PC-3 (cell line): ENCODE results near the gene LINGO1. TPM values are rescaled to one million over a fixed set of nuclear protein-coding genes. Genes with fewer than 3 reads are reported as not detected.

ENCODE experiments used
- ATAC-seq: fragments of 200-7000 bp; cut with Tn5 transposase; 2 replicates; pipeline ENCODE4 v1.9.1; 2020; ENCODE audit warnings: mild to moderate bottlenecking, moderate library complexity
- BruUV-seq: library from RNA; stranded (reverse); fragments of 400-500 nt; replicated peaks from 2 replicates; lab custom pipeline; 2021; lab: Mats Ljungman, UMichigan
- CTCF ChIA-PET: fragments of 300-600 bp; sonication (Branson Sonifier 250); formaldehyde crosslinking; loops from one replicate; lab custom pipeline; 2022; ENCODE audit warnings: antibody characterized with exemption; lab: Charles Lee
- POLR2A ChIA-PET: fragments of 300-600 bp; sonication (Branson Sonifier 250); formaldehyde crosslinking; loops from one replicate; lab custom pipeline; 2022; ENCODE audit warnings: antibody characterized with exemption; ENCODE audit not compliant: unreplicated experiment; lab: Charles Lee
- DNase-seq: peaks from one replicate; pipeline ENCODE4 v3.0.0-alpha.2; 2015
- H2AFZ ChIP-seq: fragments of 300-600 bp; sonication (generic); 2 replicates; pipeline ENCODE4 v1.6.0; 2016; ENCODE audit warnings: antibody characterized with exemption, low read length
- H3F3A ChIP-seq: fragments of 300-600 bp; sonication (generic); one replicate; pipeline ENCODE4 v1.6.0; 2017; ENCODE audit warnings: antibody characterized with exemption, low read length, control low read depth, mild to moderate bottlenecking; ENCODE audit not compliant: unreplicated experiment
- H3K27ac ChIP-seq: fragments of 300-600 bp; sonication (generic); 2 replicates; pipeline ENCODE4 v1.5.1; 2016; ENCODE audit warnings: mild to moderate bottlenecking, low read length
- H3K27me3 ChIP-seq: fragments of 300-600 bp; sonication (generic); 2 replicates; pipeline ENCODE4 v1.6.1; 2016; ENCODE audit warnings: low read length, mixed read lengths
- H3K36me3 ChIP-seq: fragments of 300-600 bp; sonication (generic); 2 replicates; pipeline ENCODE4 v1.6.1; 2016; ENCODE audit warnings: low read depth, mixed run types, low read length, mixed read lengths
- H3K4me1 ChIP-seq: fragments of 300-600 bp; sonication (generic); 2 replicates; pipeline ENCODE4 v1.5.1; 2016; ENCODE audit warnings: low read length; ENCODE audit not compliant: insufficient read depth
- H3K4me2 ChIP-seq: fragments of 300-600 bp; sonication (generic); 2 replicates; pipeline ENCODE4 v1.6.0; 2016; ENCODE audit warnings: low read length
- H3K4me3 ChIP-seq: fragments of 300-600 bp; sonication (generic); 2 replicates; pipeline ENCODE4 v1.5.1; 2016; ENCODE audit warnings: mild to moderate bottlenecking, low read length, mixed read lengths
- H3K79me2 ChIP-seq: fragments of 300-600 bp; sonication (generic); 2 replicates; pipeline ENCODE4 v1.6.1; 2017; ENCODE audit warnings: low read length, mixed read lengths
- H3K9ac ChIP-seq: fragments of 300-600 bp; sonication (generic); 2 replicates; pipeline ENCODE4 v1.6.0; 2016; ENCODE audit warnings: mild to moderate bottlenecking, low read length
- H3K9me2 ChIP-seq: fragments of 300-600 bp; sonication (generic); replicated peaks from 2 replicates; pipeline ENCODE4 v1.6.1; 2016; ENCODE audit warnings: mixed run types, low read length, mixed read lengths
- H3K9me3 ChIP-seq: fragments of 300-600 bp; sonication (generic); 2 replicates; pipeline ENCODE4 v1.6.1; 2016; ENCODE audit warnings: low read length, mixed read lengths
- H4K20me1 ChIP-seq: fragments of 300-600 bp; sonication (generic); 2 replicates; pipeline ENCODE4 v1.6.1; 2016; ENCODE audit warnings: low read length, mixed read lengths
- EZH2 ChIP-seq: fragments of 300-600 bp; sonication (generic); IDR thresholded peaks from one replicate; pipeline ENCODE4 v1.6.1; 2017; ENCODE audit warnings: antibody characterized with exemption, mild to moderate bottlenecking, low read length; ENCODE audit not compliant: unreplicated experiment
- EZH2phosphoT487 ChIP-seq: fragments of 300-600 bp; sonication (generic); IDR thresholded peaks from 2 replicates; pipeline ENCODE4 v1.6.1; 2018; ENCODE audit warnings: mild to moderate bottlenecking, antibody characterized with exemption, low read length, borderline replicate concordance
- intact Hi-C: fragments of 100-400 bp; cut with micrococcal nuclease; formaldehyde crosslinking; loops from 2 replicates; pipeline ENCODE4 v1.9.0; 2023
- total RNA-seq: library from RNA; depleted of rRNA; stranded (reverse); fragments of >200 nt; gene quantifications from 2 replicates; pipeline ENCODE4 v1.2.3, GENCODE V29; 2014
- TF ChIP-seq, protein P1 (sequence below): fragments of 300-600 bp; sonication (generic); conservative IDR thresholded peaks from 2 replicates; pipeline ENCODE4 v1.5.1; 2017; ENCODE audit warnings: antibody characterized with exemption, low read depth, mild to moderate bottlenecking, low read length

Gene LINGO1
- total RNA-seq, 1 experiment from 2014 or later, result not detected

DNA sequence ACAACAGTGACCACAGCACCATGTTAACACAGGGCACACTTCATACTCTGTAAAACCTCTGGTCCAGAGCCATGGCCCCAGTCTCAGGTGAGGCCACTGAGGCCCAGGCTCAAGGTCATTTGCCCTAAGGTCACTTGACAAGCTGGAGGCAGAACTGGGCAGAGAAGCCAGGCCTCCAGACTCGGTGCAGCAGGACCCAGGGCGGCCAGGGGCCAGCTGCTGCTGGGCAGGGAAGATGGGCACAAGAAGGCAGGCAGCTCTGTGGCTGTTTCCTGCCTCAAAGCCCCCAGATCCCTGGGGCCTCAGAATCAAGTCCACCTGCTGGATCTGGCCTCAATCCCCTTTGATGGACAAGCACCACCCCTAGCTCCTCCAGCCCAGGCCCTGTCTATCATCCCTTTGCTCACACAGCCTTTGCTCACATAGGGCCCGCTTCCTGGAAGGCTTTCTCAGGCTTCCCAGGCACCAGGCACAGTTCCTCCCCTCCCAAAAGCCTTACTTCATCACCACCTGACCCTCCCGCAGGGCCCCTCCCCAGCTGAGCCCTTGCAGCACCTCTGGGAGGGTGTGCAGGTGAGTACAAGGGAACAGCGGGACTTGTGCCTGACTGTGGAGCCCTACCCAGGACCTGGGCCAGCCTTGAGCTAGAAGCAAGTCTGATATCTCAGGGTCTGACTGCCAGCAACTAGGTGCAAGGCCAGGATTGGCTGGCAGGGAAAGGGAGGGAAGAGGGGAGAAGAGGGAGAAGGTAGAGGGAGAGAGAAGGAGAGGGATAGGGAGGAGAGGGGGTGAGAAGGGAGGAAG is 38.0 kb upstream of the LINGO1 start:
- POLR2A ChIA-PET, result no interaction called here

DNA sequence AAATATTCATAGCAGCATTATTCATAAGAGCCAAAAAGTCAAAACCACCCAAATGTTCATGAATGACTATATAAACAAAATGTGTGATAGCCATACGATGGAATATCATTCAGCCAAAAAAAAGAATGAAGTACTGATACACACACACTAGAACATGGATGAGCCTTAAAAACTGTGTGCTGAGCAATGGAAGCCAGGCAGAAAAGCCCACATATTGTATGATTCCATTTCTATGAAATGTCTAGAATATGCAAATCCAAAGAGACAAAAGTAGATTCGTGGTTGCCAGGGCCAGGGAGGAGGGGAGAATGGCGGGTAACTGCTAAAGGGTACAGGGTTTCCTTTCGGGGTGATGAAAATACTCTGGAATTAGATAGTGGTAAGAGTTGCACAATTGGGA is 37.2 kb upstream of the LINGO1 start:
- Histone ChIP-seq H4K20me1 (no peaks in the 10 kb centered on the region), H3K79me2 (no peaks in the 10 kb centered on the region), H3K4me3 (no peak overlapping the region), H3K9me2 (no peaks in the 10 kb centered on the region), H3K27me3 (peaks cover 73% of the 10 kb centered on the region), H3K27ac (no peak overlapping the region), H2AFZ (no peak overlapping the region), H3F3A (no peaks in the 10 kb centered on the region), H3K9me3 (no peaks in the 10 kb centered on the region), H3K9ac (no peak overlapping the region), H3K4me2 (no peak overlapping the region), H3K36me3 (no peaks in the 10 kb centered on the region), H3K4me1 (no peaks in the 10 kb centered on the region)
- no peak for ATAC-seq
- POLR2A ChIA-PET, result no interaction called here
- CTCF ChIA-PET, result no interaction called here
- no peak for DNase-seq
- intact Hi-C loops, result no loop called here
- TF ChIP-seq, protein P1, sequence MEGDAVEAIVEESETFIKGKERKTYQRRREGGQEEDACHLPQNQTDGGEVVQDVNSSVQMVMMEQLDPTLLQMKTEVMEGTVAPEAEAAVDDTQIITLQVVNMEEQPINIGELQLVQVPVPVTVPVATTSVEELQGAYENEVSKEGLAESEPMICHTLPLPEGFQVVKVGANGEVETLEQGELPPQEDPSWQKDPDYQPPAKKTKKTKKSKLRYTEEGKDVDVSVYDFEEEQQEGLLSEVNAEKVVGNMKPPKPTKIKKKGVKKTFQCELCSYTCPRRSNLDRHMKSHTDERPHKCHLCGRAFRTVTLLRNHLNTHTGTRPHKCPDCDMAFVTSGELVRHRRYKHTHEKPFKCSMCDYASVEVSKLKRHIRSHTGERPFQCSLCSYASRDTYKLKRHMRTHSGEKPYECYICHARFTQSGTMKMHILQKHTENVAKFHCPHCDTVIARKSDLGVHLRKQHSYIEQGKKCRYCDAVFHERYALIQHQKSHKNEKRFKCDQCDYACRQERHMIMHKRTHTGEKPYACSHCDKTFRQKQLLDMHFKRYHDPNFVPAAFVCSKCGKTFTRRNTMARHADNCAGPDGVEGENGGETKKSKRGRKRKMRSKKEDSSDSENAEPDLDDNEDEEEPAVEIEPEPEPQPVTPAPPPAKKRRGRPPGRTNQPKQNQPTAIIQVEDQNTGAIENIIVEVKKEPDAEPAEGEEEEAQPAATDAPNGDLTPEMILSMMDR, result no peak
- TF ChIP-seq EZH2phosphoT487 (no peak), EZH2 (no peak)
- BruUV-seq, result no TSS peak

More for the DNA sequence above, 38.0 kb upstream of the LINGO1 start:
- ATAC-seq (no peak), DNase-seq (no peak)
- H3K4me2 ChIP-seq, result no peak overlapping the region
- peaks cover 81% of the 10 kb centered on the region for H3K27me3 ChIP-seq
- H3K4me3 ChIP-seq, result no peak overlapping the region
- H3K4me1 ChIP-seq, result no peaks in the 10 kb centered on the region
- H3K79me2 ChIP-seq, result no peaks in the 10 kb centered on the region
- no peak for TF ChIP-seq EZH2
- TF ChIP-seq, protein P1, result no peak
- no peak for TF ChIP-seq EZH2phosphoT487
- intact Hi-C loops, result no loop called here
- no peaks in the 10 kb centered on the region for H3K36me3 ChIP-seq
- no peak overlapping the region for H2AFZ ChIP-seq
- no peak overlapping the region for H3K27ac ChIP-seq
- no peaks in the 10 kb centered on the region for H3K9me2 ChIP-seq
- CTCF ChIA-PET, result no interaction called here
- no peaks in the 10 kb centered on the region for H4K20me1 ChIP-seq
- no peak overlapping the region for H3K9ac ChIP-seq
- no peaks in the 10 kb centered on the region for H3K9me3 ChIP-seq
- no TSS peak for BruUV-seq
- H3F3A ChIP-seq, result no peaks in the 10 kb centered on the region
